ENCODE results near the gene CD82. TPM values are rescaled to one million over a fixed set of nuclear protein-coding genes. Genes with fewer than 3 reads are reported as not detected.

The CD82 gene
- total RNA-seq, 1 experiment from 2014 or later, result 26.1 TPM

GRCh38 chr11:44593251-44593650, 27.8 kb downstream of the CD82 start:
- no peaks in the 10 kb centered on the region for H3K9me3 ChIP-seq (ENCODE audit: control insufficient read depth, insufficient read depth, low read depth, low read length)
- in situ Hi-C loops (cut with HindIII; ENCODE audit: low pct_unique_long_range_greater_than_20kb, low sequenced_read_pairs), result no loop called here
- POLR2A ChIA-PET, result no interaction called here
- DNase-seq (ENCODE audit: low read depth, low spot score) (no peak), ATAC-seq (no peak)
- H3K4me3 ChIP-seq (ENCODE audit: low read depth in 2 of 2, low read length in 2 of 2), result no peak overlapping the region
- no peaks in the 10 kb centered on the region for H3K36me3 ChIP-seq (ENCODE audit: control insufficient read depth, insufficient read depth, low read length)
- no peak overlapping the region for H3K27ac ChIP-seq (ENCODE audit: low read length)
- CTCF ChIA-PET, result no interaction called here
- no peaks in the 10 kb centered on the region for H3K4me1 ChIP-seq (ENCODE audit: control insufficient read depth, insufficient read depth, low read length)
- no peaks in the 10 kb centered on the region for H3K27me3 ChIP-seq (ENCODE audit: control insufficient read depth, insufficient read depth, low read length)
- TF ChIP-seq, protein P1, sequence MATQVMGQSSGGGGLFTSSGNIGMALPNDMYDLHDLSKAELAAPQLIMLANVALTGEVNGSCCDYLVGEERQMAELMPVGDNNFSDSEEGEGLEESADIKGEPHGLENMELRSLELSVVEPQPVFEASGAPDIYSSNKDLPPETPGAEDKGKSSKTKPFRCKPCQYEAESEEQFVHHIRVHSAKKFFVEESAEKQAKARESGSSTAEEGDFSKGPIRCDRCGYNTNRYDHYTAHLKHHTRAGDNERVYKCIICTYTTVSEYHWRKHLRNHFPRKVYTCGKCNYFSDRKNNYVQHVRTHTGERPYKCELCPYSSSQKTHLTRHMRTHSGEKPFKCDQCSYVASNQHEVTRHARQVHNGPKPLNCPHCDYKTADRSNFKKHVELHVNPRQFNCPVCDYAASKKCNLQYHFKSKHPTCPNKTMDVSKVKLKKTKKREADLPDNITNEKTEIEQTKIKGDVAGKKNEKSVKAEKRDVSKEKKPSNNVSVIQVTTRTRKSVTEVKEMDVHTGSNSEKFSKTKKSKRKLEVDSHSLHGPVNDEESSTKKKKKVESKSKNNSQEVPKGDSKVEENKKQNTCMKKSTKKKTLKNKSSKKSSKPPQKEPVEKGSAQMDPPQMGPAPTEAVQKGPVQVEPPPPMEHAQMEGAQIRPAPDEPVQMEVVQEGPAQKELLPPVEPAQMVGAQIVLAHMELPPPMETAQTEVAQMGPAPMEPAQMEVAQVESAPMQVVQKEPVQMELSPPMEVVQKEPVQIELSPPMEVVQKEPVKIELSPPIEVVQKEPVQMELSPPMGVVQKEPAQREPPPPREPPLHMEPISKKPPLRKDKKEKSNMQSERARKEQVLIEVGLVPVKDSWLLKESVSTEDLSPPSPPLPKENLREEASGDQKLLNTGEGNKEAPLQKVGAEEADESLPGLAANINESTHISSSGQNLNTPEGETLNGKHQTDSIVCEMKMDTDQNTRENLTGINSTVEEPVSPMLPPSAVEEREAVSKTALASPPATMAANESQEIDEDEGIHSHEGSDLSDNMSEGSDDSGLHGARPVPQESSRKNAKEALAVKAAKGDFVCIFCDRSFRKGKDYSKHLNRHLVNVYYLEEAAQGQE (IDR thresholded peaks at IDR 0.05; ENCODE audit: insufficient read depth in 1 of 2, low read depth in 2 of 2, low read length in 1 of 2), result no peak
- no peak for TF ChIP-seq CTCF (IDR thresholded peaks at IDR 0.05)
- TF ChIP-seq POLR2AphosphoS5 (IDR thresholded peaks at IDR 0.05; ENCODE audit: low read depth, low read length), result no peak
- no peak for TF ChIP-seq TCF7L2 (IDR thresholded peaks at IDR 0.05; ENCODE audit: low read depth, low read length)
- no peak for TF ChIP-seq SIN3A (IDR thresholded peaks at IDR 0.05; ENCODE audit: borderline replicate concordance, insufficient read depth, low read depth, low read length)
- BruUV-seq (replicated peaks), result no TSS peak
- intact Hi-C loops (cut with micrococcal nuclease; ENCODE audit: unreplicated experiment), result no loop called here

DNA sequence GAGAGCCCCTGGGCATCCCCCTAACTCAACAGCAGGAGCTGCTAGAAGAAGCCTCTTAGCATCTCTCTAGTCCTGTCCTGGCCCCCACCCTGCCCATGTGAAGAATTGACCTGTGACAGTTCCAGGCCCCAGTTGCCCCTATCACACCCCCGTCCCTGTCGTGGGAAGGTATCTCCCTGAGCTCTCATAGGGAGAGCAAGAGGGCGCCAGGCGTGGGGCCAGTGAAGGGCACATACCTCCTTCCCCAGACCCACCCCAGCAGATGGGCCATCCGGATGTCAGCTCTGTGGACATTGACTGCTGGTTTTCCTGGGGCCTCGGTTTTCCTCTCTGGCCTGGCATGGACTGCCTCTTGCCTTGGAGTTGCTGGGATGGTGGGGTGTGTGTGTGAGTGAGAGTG, 29.5 kb downstream of the CD82 start:
- intact Hi-C loops (cut with micrococcal nuclease; ENCODE audit: unreplicated experiment), result no loop called here
- ATAC-seq, result no peak
- ChIA-PET POLR2A (no interaction called here), CTCF (interaction anchor here (0.6 to 1.0 kb wide), 2 partner anchors 22 to 39 kb away, joined by 4 to 8 read pairs; no protein-coding TSS in a partner anchor)
- DNase-seq (ENCODE audit: low read depth, low spot score), result no peak
- Histone ChIP-seq H3K4me1 (ENCODE audit: control insufficient read depth, insufficient read depth, low read length) (no peaks in the 10 kb centered on the region), H3K36me3 (ENCODE audit: control insufficient read depth, insufficient read depth, low read length) (no peaks in the 10 kb centered on the region), H3K9me3 (ENCODE audit: control insufficient read depth, insufficient read depth, low read depth, low read length) (no peaks in the 10 kb centered on the region), H3K27ac (ENCODE audit: low read length) (no peak overlapping the region), H3K4me3 (ENCODE audit: low read depth in 2 of 2, low read length in 2 of 2) (no peak overlapping the region), H3K27me3 (ENCODE audit: control insufficient read depth, insufficient read depth, low read length) (no peaks in the 10 kb centered on the region)
- in situ Hi-C loops (cut with HindIII; ENCODE audit: low pct_unique_long_range_greater_than_20kb, low sequenced_read_pairs), result no loop called here
- BruUV-seq (replicated peaks), result no TSS peak
- TF ChIP-seq TCF7L2 (IDR thresholded peaks at IDR 0.05; ENCODE audit: low read depth, low read length), result no peak
- no peak for TF ChIP-seq CTCF (IDR thresholded peaks at IDR 0.05)
- TF ChIP-seq, protein P1 (IDR thresholded peaks at IDR 0.05; ENCODE audit: insufficient read depth in 1 of 2, low read depth in 2 of 2, low read length in 1 of 2), result no peak
- TF ChIP-seq POLR2AphosphoS5 (IDR thresholded peaks at IDR 0.05; ENCODE audit: low read depth, low read length), result no peak
- TF ChIP-seq SIN3A (IDR thresholded peaks at IDR 0.05; ENCODE audit: borderline replicate concordance, insufficient read depth, low read depth, low read length), result no peak
